Measurements from ENCODE around the gene RNPS1.

The RNPS1 gene

GRCh38 chr16:2210386-2211365, 57.2 kb downstream of the RNPS1 start, which contains the start of gene BRICD5:
Gene BRICD5, minus strand, starts transcription at chr16:2210863. Its CDS starts 30 bp downstream, at chr16:2210833.
- FAIRE-seq, result no peak

GRCh38 chr16:2210009-2210332, 58.0 kb downstream of the RNPS1 start:
- no peak for FAIRE-seq

DNA sequence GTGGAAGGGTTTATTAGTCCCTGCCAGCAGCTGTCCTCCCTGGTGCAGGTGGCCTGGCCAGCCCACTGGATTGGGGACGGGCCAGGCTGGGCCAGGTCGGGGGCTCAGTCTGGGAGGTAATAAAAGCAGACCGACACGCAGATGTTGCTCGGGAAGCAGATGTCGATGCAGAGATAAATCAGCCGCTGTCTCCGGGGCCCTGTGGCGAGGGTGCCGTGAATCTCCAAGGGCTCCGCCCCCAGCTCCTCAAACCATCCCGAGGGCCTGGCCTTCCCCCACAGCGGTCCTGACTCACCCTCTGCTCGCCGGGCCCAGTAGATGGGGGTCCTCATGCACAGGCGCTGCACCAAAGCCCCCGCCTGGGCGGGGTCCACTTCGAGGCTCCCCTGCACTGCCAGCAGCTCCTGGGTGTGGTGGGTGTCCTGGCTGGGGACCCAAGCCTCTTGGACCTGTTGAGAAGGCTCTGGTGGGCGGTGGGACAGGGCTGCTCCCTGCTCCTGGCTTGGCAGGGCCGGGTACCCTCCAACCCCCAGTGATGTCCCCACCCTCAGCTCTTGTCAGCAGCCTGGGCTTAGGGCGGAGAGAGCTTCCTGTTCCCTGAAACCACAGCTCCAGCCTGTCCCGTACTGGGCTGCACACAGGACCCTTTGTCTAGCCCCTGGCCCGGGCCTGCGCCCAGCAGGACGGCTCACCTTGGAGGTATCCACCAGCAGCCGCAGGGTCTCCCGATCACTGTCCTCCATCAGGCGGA, 58.5 kb downstream of the RNPS1 start:
- no peak for FAIRE-seq

DNA sequence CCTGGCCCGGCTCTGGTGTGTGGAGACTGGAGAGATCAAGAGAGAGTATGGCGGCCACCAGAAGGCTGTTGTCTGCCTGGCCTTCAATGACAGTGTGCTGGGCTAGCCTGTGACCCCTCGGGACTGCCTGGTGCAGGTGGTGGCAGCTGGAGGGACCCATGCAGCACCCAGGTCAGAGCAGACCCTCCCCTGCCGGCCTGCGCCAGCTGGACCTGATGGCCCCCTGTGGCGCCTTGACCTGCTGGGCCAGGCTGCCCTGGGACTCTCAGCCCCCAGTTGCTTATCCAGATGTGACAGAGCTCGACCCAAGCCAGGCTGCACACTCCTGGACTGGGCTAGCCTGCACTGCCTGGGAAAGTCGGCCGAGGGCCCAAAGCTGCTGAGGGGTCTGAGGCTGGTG, 59.2 kb downstream of the RNPS1 start:
- FAIRE-seq, result no peak

- no peak for FAIRE-seq
Observed at GRCh38 chr16:2208308-2208707, 59.6 kb downstream of the RNPS1 start.

DNA sequence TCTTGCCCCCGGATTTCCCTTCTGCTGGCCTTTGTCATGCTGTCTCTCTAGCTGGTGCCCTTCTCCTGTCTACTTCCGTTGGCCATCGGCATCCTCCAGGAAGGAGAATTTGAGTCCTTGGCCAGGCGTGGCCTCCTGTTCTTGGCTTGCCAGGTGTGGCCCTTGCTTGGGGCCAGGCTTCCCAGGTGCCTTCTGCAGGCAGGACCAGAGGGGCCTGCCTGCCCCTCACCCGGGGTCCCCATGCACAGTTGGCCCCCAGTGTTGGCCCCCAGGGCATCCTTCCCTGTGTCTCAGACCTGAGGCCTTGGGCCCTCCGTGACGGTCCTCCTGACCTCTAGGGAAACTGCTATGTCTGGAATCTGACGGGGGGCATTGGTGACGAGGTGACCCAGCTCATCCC, 60.1 kb downstream of the RNPS1 start:
- FAIRE-seq, result no peak

GRCh38 chr16:2206780-2207433, 61.0 kb downstream of the RNPS1 start:
- no peak for FAIRE-seq

DNA sequence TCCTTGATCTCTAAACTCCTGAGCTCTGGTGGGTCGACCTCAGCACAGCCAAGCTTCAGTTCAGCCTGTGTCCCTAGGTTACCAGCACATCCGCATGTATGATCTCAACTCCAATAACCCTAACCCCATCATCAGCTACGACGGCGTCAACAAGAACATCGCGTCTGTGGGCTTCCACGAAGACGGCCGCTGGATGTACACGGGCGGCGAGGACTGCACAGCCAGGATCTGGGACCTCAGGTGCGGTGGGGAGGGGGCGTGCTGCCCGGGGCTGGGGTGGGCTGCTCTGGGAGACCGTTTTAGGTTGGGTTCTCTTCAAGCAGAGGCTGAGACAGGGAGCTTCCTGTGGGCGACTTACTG, 61.5 kb downstream of the RNPS1 start:
- FAIRE-seq, result no peak

- FAIRE-seq, result no peak
Observed at GRCh38 chr16:2205967-2206313, 62.0 kb downstream of the RNPS1 start.

DNA sequence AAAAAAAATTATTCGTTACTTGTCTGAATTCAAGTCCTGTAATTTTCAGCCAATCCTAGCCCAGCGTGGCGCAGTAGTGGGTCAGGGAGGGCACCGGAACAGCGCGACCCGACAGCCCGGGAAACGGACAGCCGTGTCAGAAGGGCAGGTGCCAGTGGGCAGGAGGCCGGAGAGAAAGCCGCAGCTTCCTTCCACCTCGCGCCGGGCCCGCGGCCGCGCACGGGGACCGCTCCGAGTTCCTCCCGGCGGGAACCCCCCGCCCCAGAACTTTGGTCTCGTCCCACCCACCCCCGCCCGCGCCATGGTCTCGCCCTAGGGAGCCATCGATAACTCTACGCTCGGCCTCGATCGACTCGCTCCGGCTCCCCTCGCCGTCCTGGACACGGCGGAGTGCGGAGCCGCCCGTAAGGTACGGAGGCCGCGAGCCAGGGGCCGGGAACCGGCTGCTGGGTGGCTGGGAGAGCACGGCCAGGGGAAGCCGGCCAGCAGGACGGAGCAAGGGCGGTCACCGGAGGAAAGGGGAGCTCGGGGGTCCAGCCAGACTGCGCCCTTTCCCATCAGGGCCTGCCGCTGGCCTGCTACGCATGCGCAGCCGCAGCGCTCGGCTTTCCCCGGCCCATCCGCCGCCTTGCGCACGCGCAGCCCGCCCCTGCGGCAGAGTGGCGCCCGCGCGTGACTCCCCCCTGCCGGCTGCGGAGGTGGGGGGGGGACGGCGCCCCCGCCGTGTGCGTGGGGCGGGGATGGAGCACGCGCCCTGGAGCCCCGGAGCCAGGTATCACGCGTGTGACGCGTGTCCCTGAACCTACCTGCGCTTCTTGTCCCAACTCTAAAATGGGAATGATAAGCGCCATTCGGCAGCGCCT, 62.6 kb downstream of the RNPS1 start, which contains the start of gene MLST8:
TSS of gene MLST8 (plus strand) at position 351 of the 863 bp plus-strand sequence. CDS start 632 bp downstream, outside the sequence.
- no peak for FAIRE-seq

GRCh38 chr16:2204416-2205103, 63.4 kb downstream of the RNPS1 start:
- no peak for FAIRE-seq

All from colon (tissue), 2 donors.